SK-N-MC (cell line): ENCODE measurements around the gene VPS35.

Experiments
- EZH2 ChIP-seq: fragments of 200-600 bp; sonication (generic); IDR thresholded peaks from one replicate; pipeline ENCODE4 v1.6.1; 2017; ENCODE audit warnings: antibody characterized with exemption
- FOXP2 ChIP-seq: optimal IDR thresholded peaks from 2 replicates; pipeline ENCODE3; 2011; ENCODE audit warnings: mild to moderate bottlenecking, moderate library complexity; ENCODE audit not compliant: insufficient read depth; ENCODE audit errors: extremely low read length, control extremely low read depth
- POLR2AphosphoS5 ChIP-seq: IDR thresholded peaks from 2 replicates; pipeline ENCODE4 v1.6.1; 2012; ENCODE audit warnings: mild to moderate bottlenecking, low read depth, low read length, borderline replicate concordance

DNA sequence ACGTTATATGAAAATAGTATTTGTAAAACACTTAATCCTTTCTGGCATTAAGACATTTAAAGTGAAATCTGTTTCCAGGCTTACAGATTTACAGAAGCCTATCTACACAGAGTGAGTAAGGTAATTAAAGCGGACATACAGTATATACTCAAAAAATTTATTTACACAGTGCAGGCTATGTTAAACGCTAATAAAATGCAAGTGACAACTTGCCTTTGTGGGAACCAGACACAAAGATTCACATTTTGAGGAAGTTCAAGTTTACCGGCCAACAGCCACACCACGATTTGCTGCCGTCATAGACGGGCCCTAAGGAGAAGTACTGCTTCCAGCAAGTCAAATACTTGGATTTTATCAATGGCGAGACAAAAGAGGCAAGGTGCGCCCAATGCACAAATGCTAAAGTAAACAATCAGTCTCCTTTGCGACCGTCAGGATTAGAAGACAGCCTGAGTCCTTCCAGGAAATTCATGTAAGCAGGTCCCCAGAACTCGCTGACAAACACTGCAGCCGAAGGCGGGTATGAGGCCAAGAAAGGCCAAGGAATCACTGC is 801 bp downstream of the VPS35 start:
- TF ChIP-seq POLR2AphosphoS5 (no peak), EZH2 (no peak), FOXP2 (no peak)
